Hematopoietic multipotent progenitor cell (in vitro differentiated cells): ENCODE data around the gene NEUROD1. TPM values are rescaled to one million over a fixed set of nuclear protein-coding genes. Genes with fewer than 3 reads are reported as not detected.

Experiments
- DNase-seq, 3 donors: peaks; one replicate each; pipeline ENCODE4 v3.0.0-alpha.2; 2011 to 2015; ENCODE audit warnings: low read depth in 2 of 3, low spot score in 2 of 3
- total RNA-seq: library from RNA; depleted of rRNA; stranded (reverse); fragments of >200 nt; gene quantifications from one replicate; pipeline ENCODE4 v1.2.3, GENCODE V29; 2012

NEUROD1 gene
- total RNA-seq, 1 donor, result not detected

DNA sequence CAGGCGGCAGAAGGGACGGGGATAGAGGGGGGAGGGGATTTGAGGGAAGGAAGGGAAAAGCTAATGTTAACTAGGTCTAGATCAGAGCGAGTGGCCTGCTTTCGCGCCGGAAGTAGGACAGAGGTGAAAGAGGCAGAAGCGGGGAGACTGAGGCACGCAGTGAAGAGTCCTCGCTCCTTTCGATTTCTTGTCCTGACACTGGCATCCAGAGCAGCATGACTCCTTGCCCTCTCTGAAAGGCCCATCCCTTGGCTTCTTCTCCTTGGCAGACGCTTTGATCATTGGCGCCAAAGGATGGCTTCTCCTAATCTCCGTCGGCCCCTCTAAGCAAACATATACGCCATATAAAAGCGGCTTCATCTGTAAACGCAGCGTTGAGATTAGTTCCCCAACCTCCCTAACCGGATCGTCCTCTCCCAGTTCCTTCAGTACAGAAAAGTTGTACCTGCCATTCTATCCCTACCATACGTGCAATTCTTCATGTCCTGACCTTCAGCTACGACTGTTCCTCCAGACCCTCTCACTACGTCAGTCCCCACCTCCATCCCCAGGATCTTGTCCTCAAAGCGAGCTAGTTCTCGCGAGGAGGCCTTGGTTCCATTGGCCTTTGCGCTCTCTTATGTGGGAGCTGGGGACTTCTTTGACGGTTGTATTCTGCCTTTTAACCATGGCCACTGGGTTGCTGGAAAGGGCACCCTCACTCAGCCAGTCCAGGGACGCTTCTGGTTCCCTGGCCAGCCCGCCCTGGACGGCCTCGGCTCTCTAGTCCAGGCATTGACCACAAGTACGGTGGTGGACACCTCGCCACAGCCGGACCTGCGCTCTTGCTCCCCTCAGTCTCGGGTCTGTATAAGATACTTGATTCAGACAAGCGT is 857 bp upstream of the NEUROD1 start:
- no peak for DNase-seq

DNA sequence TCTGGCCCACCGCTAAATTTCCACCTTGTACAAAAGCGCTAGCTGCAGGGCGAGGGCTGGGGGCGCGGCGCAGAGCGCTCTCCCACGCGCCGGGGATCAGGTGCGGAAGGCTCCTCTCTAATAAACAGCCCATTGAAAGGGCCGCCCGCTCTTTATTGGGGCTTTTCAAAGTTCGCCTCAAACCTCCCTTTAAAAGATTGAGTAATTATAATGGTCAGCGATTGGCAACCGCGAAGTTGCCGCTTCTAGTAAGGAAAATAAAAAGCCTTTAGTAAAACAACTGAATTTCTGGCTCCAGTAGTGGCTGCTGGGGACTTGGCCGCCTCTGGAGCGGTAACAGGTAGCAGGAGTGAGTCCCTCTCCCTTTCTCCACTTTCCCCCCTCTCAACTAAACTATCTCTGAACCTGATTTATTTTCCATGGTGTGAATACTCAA is 755 bp downstream of the NEUROD1 start:
- DNase-seq, result no peak

DNA sequence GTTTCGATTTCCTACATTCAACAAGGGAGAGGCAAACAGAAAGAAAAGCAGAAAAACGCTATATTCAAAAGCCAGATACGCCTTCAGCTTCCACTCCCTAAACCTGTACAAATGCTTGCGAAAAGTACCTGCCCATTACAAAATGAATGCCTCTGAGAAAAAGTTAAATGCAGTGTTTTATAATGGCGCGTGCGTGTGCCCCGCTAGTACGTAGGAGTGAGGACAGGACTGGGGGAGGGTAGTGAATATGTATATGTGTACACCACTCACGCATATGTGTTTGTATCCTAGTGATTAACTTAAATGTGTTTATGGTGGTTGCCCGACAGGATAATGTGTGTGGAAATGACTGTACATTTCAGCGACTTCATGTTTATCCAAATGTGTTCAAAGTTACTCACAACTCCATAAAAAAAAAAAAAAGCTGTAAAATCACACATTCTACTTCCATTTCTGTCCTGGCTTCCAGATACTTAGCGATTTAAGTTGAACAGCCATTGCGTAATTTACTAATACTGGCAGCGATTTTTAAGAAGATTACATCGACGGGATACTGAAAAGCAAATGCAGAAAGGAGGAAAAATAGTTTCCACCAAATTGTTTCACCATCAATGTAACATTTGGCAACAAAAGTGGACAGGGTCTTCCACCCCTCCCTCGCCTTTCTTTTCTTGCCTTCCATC is 1.3 kb downstream of the NEUROD1 start:
- no peak for DNase-seq

DNA sequence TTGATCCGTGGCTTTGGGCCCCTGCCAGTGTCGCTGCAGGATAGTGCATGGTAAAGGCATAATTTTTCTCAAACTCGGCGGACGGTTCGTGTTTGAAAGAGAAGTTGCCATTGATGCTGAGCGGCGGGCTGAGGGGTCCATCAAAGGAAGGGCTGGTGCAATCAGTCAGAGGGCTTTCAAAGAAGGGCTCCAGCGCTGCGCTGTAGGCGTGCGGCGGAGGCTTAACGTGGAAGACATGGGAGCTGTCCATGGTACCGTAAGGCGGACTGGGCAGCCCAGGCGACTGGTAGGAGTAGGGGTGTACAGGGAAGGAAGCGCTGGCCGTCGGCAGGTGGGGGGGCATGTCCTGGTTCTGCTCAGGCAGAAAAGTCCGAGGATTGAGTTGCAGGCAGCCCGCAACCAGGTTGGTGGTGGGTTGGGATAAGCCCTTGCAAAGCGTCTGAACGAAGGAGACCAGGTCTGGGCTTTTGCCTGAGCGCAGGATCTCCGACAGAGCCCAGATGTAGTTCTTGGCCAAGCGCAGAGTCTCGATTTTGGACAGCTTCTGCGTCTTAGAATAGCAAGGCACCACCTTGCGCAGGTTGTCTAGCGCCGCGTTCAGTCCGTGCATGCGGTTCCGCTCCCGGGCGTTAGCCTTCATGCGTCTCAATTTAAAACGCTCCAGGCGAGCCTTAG is 2.3 kb downstream of the NEUROD1 start:
- DNase-seq, result peak; percentile 17 to 88 (median 82)

DNA sequence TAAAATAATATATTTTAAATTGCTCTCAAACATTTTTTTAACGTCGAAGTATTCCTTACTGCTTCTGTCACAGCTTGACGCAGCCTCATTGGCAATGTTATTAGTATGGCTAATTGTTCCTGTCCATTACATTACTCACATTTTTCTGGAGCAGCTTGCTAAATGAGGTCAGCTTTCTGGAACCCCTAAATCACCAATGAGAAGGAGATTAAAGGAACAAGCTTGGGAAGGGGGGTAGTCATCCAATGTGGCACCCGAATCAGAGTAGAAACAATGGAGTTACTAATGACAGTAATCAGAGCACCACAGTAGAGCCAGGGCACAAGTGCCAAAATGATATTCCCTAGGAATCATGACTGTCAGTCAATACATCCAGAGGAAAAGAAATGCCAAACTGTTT is 5.1 kb downstream of the NEUROD1 start:
- DNase-seq, result no peak

DNA sequence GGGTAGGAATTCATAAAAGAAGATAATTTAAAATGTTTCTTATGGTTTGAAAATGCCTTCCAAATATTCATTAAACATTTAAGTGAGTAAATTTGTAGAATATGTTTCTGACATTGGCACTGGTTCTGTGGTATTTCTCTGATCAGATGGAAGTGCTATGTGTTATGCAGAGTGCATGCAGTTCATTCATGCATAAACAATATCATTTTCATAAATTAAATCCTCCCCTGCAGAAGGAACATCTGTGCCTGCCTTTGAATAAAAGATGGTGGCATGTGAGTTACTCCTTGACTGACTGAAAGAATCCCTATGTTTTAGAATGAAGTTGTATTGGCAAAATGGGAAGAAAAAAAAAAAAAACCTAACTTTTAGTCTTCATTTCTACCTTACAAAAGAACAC is 5.9 kb downstream of the NEUROD1 start:
- DNase-seq, result no peak

DNA sequence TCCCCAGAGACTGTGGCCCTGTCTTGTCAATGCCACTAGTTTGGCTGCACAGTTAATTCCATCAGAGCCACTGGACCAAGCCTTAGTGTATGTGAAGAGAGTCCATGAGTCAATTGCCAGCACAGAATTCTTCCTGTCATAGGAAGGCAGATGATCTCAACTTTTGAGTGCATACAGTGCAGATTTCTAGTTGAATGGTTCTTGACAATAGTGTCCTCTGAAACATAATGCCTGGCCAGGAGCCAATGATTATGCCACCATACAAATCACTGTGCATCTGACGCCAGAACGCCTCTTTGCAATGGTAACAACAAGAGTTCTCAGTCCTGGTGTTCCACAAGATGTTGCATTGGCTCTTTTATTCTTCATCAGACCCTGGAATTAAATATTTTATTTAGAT is 7.1 kb downstream of the NEUROD1 start:
- no peak for DNase-seq

DNA sequence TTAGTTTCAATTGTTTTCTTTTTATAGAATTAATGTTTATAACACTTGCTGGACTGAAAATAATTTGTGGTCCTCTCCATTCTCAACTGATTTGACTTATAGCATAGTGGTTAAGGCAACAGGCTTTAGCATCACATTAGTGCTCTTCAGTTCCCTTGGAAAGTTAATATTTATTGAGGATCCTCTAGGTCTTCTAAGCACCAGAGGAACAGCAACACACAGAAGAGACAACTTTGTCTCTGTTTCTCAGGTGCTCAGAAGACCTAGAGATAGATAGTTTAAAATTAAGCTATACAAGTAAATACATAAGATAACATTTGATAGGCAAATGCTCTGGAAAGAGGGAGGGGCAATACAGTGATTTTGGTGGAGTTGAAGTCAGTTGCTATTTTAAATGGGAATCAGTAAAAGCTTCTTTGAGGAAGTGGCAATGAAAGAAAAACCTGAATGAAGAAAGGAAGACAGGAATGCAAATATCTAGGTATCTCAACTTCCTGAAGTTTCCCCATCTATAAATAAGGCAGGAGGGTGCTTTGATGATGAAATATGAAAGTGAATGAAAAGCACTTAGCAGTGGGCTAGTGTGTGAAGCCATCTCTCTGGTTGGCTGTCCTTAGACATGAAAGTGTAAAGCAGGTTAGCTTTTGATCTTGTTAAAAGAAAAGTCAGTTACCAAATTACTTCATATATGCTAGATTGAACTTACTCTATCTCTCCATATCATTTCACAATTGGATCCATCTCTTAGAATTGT is 7.9 kb downstream of the NEUROD1 start:
- DNase-seq, result no peak

DNA sequence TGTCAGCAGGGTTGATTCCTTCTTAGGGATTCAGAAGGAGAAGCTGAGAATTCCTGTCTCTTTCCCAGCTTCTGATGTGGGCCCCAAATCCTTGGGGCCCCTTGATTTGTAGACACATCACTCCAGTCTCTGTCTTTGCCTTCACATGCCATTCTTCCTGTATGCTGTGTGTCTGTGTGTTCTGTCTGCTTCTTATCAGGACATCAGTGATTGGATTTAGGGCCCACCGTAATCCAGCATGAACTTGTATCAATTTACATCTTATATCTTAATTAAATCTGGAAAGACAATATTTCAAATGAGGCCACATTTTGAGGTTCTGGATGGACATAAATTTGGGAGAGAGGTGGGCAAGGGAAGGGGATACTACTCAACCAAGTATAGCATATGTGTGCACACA is 9.7 kb downstream of the NEUROD1 start:
- DNase-seq, result no peak

DNA sequence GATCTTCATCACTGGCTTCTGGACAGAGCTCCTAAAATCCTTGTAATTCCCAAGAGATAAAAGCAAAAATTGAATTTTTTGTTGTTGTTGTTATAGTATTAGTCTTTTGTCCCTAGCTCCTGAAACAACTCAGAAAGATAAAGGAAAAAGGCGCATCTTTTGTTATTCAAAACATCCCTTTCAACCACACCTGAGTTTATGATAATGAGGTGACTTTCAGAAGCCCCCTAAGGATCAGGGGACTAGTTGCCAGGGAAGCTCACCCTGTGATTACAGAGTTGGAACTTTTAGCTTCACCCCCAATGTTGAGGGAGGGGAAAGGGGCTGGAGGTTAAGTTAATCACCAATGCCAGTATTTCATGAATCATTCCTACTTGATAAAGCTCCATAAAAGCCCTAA is 13.1 kb downstream of the NEUROD1 start:
- no peak for DNase-seq

DNA sequence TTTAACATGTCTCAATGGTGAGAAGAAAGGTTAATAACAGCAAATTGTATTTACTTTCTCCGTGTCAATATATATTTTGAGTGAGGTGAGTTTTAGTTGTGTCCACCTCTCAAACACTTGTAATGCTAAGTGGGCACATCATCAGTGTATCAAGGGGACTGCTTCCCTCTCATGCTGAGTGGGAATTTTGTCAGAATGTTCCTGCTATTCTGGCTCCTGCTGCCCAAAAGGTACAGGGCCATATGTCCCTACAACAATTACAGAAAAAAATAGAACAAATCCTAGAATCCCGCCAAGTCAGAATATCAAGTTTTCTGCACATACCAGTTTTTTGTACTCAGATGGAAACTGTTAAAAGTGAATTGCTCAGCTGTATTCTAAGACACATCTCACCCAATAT is 18.0 kb downstream of the NEUROD1 start:
- no peak for DNase-seq

DNA sequence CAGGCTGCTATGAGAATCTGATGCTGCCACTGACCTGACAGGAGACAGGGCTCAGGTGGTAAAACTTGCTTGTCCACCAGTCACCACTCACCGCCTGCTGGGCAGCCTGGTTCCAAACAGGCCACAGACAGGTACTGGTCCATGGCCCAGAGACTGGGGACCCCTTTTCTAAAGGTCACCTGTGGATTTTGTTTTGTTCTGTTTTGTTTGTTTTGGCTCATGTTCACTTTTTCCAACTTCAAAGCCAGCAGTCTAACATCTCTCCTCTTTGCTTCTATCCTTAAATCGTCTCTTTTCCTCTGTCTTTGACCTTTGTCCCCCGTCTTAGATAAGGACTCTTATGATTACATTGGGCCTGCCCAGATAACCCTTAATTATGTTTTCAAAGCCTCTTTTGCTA is 20.1 kb downstream of the NEUROD1 start:
- no peak for DNase-seq

DNA sequence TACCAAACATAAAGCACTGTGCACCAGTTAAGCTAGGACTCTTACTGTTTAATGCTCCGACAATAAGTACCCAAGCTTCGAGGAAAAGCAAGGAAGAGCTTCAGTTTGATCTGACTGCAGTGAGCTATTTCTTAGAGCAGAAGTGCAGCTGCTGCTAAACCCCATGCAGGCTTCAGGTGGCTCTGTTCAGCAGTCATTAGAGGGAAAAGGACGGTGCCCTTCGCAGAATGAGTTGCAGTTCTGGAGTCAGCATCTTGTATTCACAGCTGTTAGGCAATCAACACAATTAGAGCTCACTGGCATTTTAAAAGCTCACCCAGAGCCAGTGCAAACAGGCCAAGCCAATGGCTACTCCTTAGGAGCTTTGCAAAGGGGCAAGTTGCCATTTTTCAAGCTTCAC is 21.9 kb downstream of the NEUROD1 start:
- DNase-seq, result no peak

DNA sequence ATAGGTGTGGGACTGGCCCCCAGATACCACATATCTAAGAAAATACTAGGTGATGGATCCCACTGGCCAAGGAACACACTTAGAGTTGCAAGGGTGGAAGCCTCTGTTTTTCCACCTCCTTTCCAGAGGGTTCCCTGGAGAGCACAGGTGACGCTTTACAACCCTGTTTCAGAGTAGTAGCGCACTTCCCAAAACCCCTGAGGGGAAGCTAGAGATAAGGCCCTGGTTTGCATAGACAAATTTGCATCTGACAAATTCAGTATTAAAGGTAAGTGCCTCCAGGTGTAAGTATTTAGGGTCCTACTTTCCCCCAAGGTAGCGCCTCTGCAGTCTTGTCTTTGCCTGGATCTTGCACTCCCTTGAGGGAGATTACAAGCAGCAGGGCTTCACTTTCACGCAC is 22.9 kb downstream of the NEUROD1 start:
- DNase-seq, result no peak

DNA sequence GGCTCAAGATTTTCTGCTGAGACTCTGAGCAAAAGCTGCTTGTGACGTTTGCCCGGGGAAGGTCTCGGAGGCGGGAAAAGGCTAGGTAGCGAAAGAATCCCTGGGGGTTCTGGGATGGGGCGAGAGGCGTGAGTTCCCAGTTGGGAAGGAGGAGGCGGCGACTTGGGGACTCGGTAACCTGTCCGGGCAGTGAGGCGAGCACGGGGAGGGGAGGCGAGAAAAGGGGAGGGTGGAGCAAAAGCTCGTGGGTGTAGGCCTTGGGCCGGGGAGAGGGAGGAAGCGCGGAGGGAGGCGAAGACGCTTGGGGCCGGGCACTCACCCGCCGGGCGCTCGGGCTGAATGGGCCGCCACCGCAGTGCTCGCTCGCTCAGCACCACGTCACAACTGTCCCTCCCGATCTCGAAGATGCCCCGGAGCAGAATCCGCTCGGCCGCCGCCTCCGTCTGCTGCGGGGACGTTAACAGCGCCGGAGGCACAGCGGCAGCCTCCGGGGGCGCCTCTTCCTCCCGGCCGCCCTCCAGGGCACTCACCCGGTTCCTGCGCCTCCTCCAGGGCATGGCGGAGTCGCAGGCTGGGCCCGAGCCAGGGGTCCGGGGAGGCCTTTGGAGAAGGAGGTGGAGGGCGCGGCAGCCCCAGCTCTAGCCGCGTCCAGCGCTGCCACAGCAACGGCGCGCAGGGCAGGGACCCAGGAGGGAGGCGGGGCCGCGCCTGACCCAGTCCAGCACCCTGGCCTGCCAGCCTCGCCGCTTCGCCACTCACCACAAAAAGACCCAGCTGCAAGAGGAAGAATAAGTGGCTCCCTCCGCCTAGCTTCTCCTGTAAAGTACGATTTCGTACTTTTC is 23.6 kb downstream of the NEUROD1 start, which contains the start of gene CERKL:
TSS of gene CERKL (minus strand) at position 656 of the 842 bp plus-strand sequence. CDS start at position 557, 99 bp downstream.
- peak in 1 of 3 donors; percentile 34 for DNase-seq

DNA sequence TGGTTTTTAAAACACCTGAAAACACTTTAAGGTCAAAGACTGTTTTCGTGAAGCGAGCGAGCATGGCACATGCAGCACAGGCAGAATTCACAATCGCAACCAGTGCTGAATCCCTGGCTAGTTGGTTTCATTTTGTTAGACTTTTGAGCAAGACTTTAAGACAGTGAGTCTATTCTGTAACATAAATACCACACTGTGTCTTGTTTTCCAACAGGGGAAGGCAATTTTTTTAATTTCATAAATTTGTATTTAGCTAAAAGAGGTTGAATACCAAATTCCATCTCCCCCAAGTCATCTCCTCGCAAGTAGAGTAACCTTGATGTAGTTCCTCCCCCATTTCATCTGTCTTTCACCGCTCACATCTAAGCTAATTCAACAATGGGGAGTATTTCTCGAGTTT is 24.8 kb downstream of the NEUROD1 start:
- DNase-seq, result no peak

DNA sequence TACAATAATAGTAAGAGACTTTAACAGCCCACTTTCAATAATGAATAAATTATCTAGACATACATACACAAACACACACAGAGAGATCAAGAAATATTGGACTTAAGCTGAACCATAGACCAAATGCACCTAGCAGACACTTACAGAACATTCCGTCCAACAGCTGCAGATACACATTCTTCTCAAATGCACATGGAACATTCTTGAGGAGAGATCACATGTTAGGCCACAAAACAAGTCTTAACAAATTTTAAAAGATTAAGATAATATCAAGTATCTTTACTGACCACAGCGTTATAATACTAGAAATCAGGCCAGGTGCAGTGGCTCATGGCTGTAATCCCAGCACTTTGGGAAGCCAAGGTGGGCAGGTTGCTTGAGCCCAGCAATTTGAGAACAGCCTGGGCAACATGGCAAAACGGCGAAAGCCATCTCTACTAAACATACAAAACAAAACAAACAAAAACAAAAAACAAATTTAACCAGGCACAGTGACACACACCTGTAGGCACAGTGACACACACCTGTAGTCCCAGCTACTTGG is 30.8 kb downstream of the NEUROD1 start:
- no peak for DNase-seq

DNA sequence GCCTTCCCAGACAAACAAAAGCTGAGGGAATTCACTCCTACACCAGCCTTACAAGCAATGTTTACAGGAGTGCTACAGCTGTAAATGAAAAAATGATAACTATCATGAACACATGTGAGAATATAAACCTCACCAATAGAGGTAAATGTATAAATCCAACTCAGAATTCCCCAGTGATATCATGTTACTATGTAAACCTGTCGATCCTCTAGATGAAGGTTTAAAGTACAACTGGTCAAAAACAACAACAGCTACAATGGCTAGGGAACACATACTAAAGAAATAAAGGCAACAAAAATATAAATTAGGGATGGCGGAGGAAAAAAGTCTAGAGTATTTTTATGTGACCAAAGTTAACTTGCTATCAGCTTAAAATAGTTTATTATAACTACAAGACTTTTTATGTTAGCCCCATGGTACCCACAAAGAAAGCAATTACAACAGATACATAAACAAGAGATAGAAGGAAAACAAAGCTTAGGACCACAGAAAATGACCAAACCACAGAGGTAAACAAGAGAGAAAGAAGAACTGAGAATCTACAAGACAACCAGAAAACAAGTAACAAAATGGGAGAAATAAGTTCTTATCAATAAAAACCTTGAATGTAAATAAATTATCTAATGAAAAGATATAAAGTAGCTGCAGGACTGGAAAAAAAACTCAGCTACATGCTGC is 31.7 kb downstream of the NEUROD1 start:
- DNase-seq, result no peak

DNA sequence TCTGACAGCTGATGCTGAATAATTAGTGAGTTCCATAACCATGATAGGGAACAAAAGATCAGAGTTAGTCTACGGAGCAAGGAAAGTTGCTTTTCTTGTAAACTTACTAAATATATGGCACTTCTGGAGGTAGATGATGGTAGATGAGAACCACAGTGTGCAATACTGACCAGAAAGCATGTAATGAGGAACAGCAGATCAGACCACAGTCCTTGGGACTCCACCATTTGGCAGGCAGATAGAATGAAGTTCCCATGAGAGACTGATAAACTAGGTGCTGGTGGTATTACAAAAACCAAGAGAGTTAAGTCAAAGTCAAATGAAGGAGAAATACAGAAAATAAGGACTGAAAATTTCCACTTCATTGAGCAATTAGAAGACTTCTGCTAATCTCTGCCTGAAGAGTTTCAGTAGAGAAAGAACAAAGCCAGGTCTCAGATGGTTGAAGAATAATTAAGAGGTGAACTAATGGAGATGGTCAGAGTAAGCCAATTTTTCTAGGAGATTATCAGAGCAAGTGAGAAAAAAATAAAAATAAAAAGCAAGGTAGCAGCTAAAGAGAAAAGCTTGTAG is 33.8 kb downstream of the NEUROD1 start:
- no peak for DNase-seq
